MM.1S (cell line): Measurements from ENCODE around the gene ADAMTS3.

ENCODE experiments used
- EZH2 ChIP-seq: fragments of 300-600 bp; sonication (generic); optimal IDR thresholded peaks from 2 replicates; pipeline ENCODE3; 2017; ENCODE audit warnings: low read depth, mild to moderate bottlenecking, antibody characterized with exemption, low read length, mixed read lengths
- EZH2phosphoT487 ChIP-seq: fragments of 300-600 bp; sonication (generic); IDR thresholded peaks from 2 replicates; pipeline ENCODE4 v1.6.1; 2018; ENCODE audit warnings: antibody characterized with exemption, low read length
- TF ChIP-seq, protein P1 (sequence below): fragments of 300-600 bp; sonication (generic); IDR thresholded peaks from 2 replicates; pipeline ENCODE4 v1.5.1; 2016; ENCODE audit warnings: antibody characterized with exemption, low read length, mixed read lengths

DNA sequence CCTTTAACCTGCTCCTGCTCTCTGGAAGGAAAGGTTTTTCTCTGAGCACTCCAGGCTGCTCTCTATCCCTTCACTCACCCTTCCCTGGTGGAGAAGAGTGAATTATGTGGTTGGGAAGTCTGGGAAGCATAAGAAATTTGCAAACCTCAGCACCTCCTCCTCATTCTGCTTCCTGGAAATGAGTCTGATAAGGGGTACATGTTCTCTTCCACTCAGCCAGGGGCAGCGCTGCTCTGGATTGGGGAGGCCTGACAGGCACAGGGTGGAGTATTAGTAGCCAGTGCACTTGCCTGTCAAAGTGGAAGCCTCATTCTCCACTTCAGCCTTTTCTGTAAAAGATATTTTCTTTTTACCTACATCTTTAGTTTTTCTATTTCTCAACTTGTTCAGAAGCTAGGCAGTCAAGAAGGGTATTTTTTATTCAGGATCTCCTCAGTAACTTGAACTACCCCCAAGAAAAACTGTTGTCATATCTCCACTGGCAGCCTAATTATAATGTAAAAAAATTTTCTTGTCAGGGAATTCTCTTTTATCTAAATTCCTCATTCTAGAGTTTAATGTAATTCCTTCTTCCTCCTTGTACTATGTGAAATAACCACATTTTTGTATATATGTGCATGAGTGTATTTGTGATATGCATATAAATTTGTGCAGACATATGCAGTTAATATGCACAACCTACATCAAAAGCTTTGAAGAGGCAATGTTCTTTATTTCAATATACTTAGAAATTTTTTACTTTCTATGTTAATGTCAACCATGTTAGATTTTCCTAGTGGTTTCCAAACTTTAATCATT lies 15.3 kb downstream of the ADAMTS3 start:
- TF ChIP-seq, protein P1, sequence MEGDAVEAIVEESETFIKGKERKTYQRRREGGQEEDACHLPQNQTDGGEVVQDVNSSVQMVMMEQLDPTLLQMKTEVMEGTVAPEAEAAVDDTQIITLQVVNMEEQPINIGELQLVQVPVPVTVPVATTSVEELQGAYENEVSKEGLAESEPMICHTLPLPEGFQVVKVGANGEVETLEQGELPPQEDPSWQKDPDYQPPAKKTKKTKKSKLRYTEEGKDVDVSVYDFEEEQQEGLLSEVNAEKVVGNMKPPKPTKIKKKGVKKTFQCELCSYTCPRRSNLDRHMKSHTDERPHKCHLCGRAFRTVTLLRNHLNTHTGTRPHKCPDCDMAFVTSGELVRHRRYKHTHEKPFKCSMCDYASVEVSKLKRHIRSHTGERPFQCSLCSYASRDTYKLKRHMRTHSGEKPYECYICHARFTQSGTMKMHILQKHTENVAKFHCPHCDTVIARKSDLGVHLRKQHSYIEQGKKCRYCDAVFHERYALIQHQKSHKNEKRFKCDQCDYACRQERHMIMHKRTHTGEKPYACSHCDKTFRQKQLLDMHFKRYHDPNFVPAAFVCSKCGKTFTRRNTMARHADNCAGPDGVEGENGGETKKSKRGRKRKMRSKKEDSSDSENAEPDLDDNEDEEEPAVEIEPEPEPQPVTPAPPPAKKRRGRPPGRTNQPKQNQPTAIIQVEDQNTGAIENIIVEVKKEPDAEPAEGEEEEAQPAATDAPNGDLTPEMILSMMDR: no peak
- TF ChIP-seq EZH2phosphoT487 (no peak), EZH2 (no peak)
